Endothelial cell of umbilical vein (primary cell): ENCODE results near the gene MKNK1. TPM values are rescaled to one million over a fixed set of nuclear protein-coding genes. Genes with fewer than 3 reads are reported as not detected.

Experiments
- BruUV-seq: library from RNA; stranded (reverse); fragments of 400-500 nt; replicated peaks from 2 replicates; lab custom pipeline; 2021; lab: Mats Ljungman, UMichigan
- CTCF ChIA-PET: fragments of 300-600, 350-600 bp; sonication (Branson Sonifier 250); formaldehyde crosslinking; loops from one replicate; lab custom pipeline; 2021; ENCODE audit warnings: antibody characterized with exemption, inconsistent platforms; lab: Charles Lee
- POLR2A ChIA-PET: fragments of 300-600, 350-600 bp; sonication (Branson Sonifier 250); formaldehyde crosslinking; loops from one replicate; lab custom pipeline; 2021; ENCODE audit warnings: antibody characterized with exemption, inconsistent platforms; lab: Charles Lee
- DNase-seq: peaks from one replicate; pipeline ENCODE4 v3.0.0-alpha.2; 2011; ENCODE audit warnings: low read depth, low spot score
- FAIRE-seq: peaks from 2 replicates; lab custom pipeline; 2011; peaks lifted over from hg19 to GRCh38; lab: Jason Lieb, UNC
- H2AFZ ChIP-seq: 2 replicates; pipeline ENCODE4 v1.6.0; 2012; ENCODE audit warnings: low read depth, low read length, control low read depth, inconsistent platforms
- H3K27ac ChIP-seq: 2 replicates; pipeline ENCODE4 v1.5.1; 2011; ENCODE audit warnings: low read depth, mild to moderate bottlenecking, control low read depth, low read length, moderate library complexity; ENCODE audit not compliant: insufficient read depth
- H3K27me3 ChIP-seq, 2 experiments: 2 replicates each; pipeline versions ENCODE4 v1.6.0 to v1.6.1; 2011; ENCODE audit warnings: low read length in 2 of 2, mixed read lengths in 1 of 2; ENCODE audit not compliant: control insufficient read depth in 2 of 2, insufficient read depth in 2 of 2
- H3K36me3 ChIP-seq, 2 experiments: 2 replicates in 1 of 2; 3 replicates in 1 of 2; pipeline ENCODE4 v1.5.1; 2011; ENCODE audit warnings: low read length in 2 of 2, mild to moderate bottlenecking in 1 of 2, moderate library complexity in 1 of 2; ENCODE audit not compliant: control insufficient read depth in 2 of 2, insufficient read depth in 2 of 2; ENCODE audit errors: extremely low read depth in 1 of 2
- H3K4me1 ChIP-seq: 3 replicates; pipeline ENCODE4 v1.5.1; 2011; ENCODE audit warnings: mild to moderate bottlenecking, low read length; ENCODE audit not compliant: control insufficient read depth, insufficient read depth; ENCODE audit errors: extremely low read depth
- H3K4me2 ChIP-seq: 2 replicates; pipeline ENCODE4 v1.6.1; 2011; ENCODE audit warnings: low read length, control low read depth, mixed read lengths; ENCODE audit not compliant: insufficient read depth
- H3K4me3 ChIP-seq, 3 experiments: fragments of 200-600 bp in 1 of 3; sonication (generic), shearing (Covaris generic) in 1 of 3; replicated peaks in 1 of 3; 2 replicates each; pipeline ENCODE4 v1.5.1; 2011 to 2016; ENCODE audit warnings: control low read depth in 3 of 3, low read length in 3 of 3, mild to moderate bottlenecking in 2 of 3, inconsistent platforms in 1 of 3, low read depth in 1 of 3, moderate library complexity in 1 of 3; ENCODE audit not compliant: insufficient read depth in 1 of 3
- H3K79me2 ChIP-seq: 2 replicates; pipeline ENCODE4 v1.6.0; 2012; ENCODE audit warnings: low read length, inconsistent platforms; ENCODE audit not compliant: control insufficient read depth, insufficient read depth
- H3K9ac ChIP-seq: replicated peaks from 2 replicates; pipeline ENCODE3; 2011; ENCODE audit warnings: low read length, control low read depth; ENCODE audit not compliant: insufficient read depth; ENCODE audit errors: extremely low read depth
- H3K9me1 ChIP-seq: replicated peaks from 3 replicates; pipeline ENCODE4 v1.6.0; 2011; ENCODE audit warnings: mild to moderate bottlenecking, low read length; ENCODE audit not compliant: control insufficient read depth, insufficient read depth; ENCODE audit errors: extremely low read depth
- H3K9me3 ChIP-seq: replicated peaks from 2 replicates; pipeline ENCODE4 v1.5.1; 2012; ENCODE audit warnings: low read length, inconsistent platforms; ENCODE audit not compliant: control insufficient read depth, insufficient read depth
- H4K20me1 ChIP-seq: replicated peaks from 2 replicates; pipeline ENCODE3; 2011; ENCODE audit warnings: mild to moderate bottlenecking, low read length; ENCODE audit not compliant: control insufficient read depth, insufficient read depth; ENCODE audit errors: extremely low read depth
- CTCF ChIP-seq, 2 donors: IDR thresholded peaks; 1 replicate in 1 of 2; 2 replicates in 1 of 2; pipeline ENCODE4 v1.5.1; 2011; ENCODE audit warnings: low read length in 2 of 2, mild to moderate bottlenecking in 2 of 2, moderate library complexity in 2 of 2, control low read depth in 1 of 2, inconsistent platforms in 1 of 2, low read depth in 1 of 2; ENCODE audit not compliant: insufficient read depth in 1 of 2; ENCODE audit errors: extremely low read depth in 1 of 2
- EZH2 ChIP-seq: IDR thresholded peaks from 2 replicates; pipeline ENCODE4 v1.6.1; 2012; ENCODE audit warnings: borderline replicate concordance, low read depth, mild to moderate bottlenecking, moderate library complexity, low read length, inconsistent platforms; ENCODE audit not compliant: severe bottlenecking
- FOS ChIP-seq: IDR thresholded peaks from 2 replicates; pipeline ENCODE4 v1.6.1; 2011; ENCODE audit warnings: mild to moderate bottlenecking, low read length, moderate library complexity, borderline replicate concordance; ENCODE audit not compliant: insufficient read depth
- GATA2 ChIP-seq: IDR thresholded peaks from 2 replicates; pipeline ENCODE4 v1.7.0; 2011; ENCODE audit warnings: low read depth, mild to moderate bottlenecking, moderate library complexity, mixed read lengths, low read length; ENCODE audit not compliant: insufficient read length, insufficient read depth
- JUN ChIP-seq: IDR thresholded peaks from 2 replicates; pipeline ENCODE4 v1.6.1; 2011; ENCODE audit warnings: borderline replicate concordance, low read depth; ENCODE audit not compliant: insufficient read length, insufficient read depth
- MYC ChIP-seq: IDR thresholded peaks from one replicate; pipeline ENCODE4 v1.6.1; 2011; ENCODE audit warnings: mild to moderate bottlenecking, low read depth, low read length
- POLR2A ChIP-seq: IDR thresholded peaks from 2 replicates; pipeline ENCODE4 v1.6.1; 2012; ENCODE audit warnings: low read depth, mild to moderate bottlenecking, control low read depth, low read length
- POLR2AphosphoS5 ChIP-seq: IDR thresholded peaks from 2 replicates; pipeline ENCODE4 v1.6.1; 2012; ENCODE audit warnings: low read depth, mild to moderate bottlenecking, control low read depth, low read length, moderate library complexity; ENCODE audit not compliant: insufficient read depth
- dilution Hi-C: fragments of 300-500 bp; cut with MboI; formaldehyde crosslinking; loops from one replicate; pipeline ENCODE4 v1.15.0; 2019; ENCODE audit warnings: low sequenced_read_pairs; ENCODE audit not compliant: extremely low pct_ligation_motif_present
- intact Hi-C: fragments of 100-400 bp; cut with micrococcal nuclease; formaldehyde crosslinking; loops from one replicate; pipeline ENCODE4 v1.10.0; 2022
- polyA plus RNA-seq, 4 experiments: library from polyadenylated mRNA; depleted of rRNA in 3 of 4; stranded (reverse) in 3 of 4; unstranded in 1 of 4; fragments of >200 nt; gene quantifications; 2 replicates each; pipeline versions ENCODE4 v1.2.1 to v1.2.3, GENCODE V29; 2011 to 2012; ENCODE audit warnings: missing spikeins in 1 of 4
- total RNA-seq: library from RNA; stranded (reverse); gene quantifications from 2 replicates; pipeline ENCODE4 v1.2.3, GENCODE V29; 2021
- TF ChIP-seq, protein P1 (sequence below): IDR thresholded peaks from 2 replicates; pipeline ENCODE4 v1.6.1; 2011; ENCODE audit not compliant: insufficient read depth, insufficient read length

MKNK1 gene
- total and polyA plus RNA-seq, 2 donors (not counting 3 experiments of a cell fraction or from before 2014, with no cell fraction given) = 32.9 to 42.6 TPM

DNA sequence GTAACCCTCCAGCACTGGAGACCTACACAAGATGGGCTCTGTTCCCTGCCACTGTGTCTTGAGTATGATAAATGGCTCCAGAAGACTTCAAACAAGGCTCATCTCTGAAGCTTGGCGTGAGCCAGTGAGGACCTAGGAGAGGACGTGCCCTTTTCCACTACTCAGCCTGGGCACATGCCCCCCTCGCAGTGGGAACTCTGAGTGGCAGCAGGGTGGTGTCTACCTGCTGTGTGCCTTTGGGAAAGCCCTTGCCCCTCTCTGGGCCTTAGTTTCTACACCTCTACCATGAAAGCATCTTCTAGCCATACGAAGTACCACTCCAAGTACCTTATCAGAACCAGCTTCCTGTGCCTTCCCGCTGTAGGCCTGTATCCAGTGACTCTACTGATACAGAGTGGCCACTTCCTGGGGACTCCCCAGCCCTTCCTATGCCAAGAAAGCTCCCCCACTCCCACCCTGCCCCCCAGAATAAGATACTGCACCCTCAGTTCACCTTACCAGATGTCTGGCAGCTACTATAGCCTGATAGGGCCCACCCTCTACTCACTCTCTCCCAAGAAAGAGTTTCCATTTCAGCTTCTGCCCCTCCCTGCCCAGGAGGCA, 15.7 kb upstream of the MKNK1 start:
- Histone ChIP-seq H3K79me2 (no peaks in the 10 kb centered on the region), H3K9me3 (no peaks in the 10 kb centered on the region), H4K20me1 (no peaks in the 10 kb centered on the region), H3K4me2 (no peak overlapping the region), H3K4me1 (peaks cover 11% of the 10 kb centered on the region), H3K9ac (no peak overlapping the region), H3K4me3 (no peak overlapping the region), H2AFZ (no peak overlapping the region), H3K36me3 (no peaks in the 10 kb centered on the region), H3K27me3 (no peaks in the 10 kb centered on the region), H3K9me1 (no peaks in the 10 kb centered on the region), H3K27ac (no peak overlapping the region)
- DNase-seq (no peak), FAIRE-seq (no peak)
- intact Hi-C loops (no loop called here), dilution Hi-C loops (no loop called here)
- CTCF ChIA-PET = interaction anchor here (5.4 kb wide), 1 partner anchor 105 kb away, joined by 79 read pairs; no protein-coding TSS in a partner anchor
- TF ChIP-seq EZH2 (no peak), GATA2 (no peak), FOS (no peak), POLR2AphosphoS5 (no peak), POLR2A (no peak), CTCF (IDR thresholded peaks at IDR 0.05; ENCODE audit: extremely low read depth in 1 of 2, insufficient read depth in 1 of 2, low read depth in 1 of 2, low read length in 2 of 2) (no peak), MYC (no peak), JUN (no peak)
- TF ChIP-seq, protein P1, sequence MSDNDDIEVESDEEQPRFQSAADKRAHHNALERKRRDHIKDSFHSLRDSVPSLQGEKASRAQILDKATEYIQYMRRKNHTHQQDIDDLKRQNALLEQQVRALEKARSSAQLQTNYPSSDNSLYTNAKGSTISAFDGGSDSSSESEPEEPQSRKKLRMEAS = no peak
- POLR2A ChIA-PET = no interaction called here
- BruUV-seq = no TSS peak
